NCI-H1105 (cell line): ENCODE measurements around the gene ALDH1A3.
A peak's percentile ranks its signal among the peaks of the same experiment; 100 is the strongest.

Source experiments
- DNase-seq: peaks from one replicate; lab custom pipeline; 2025; lab: John Stamatoyannopoulos, UW

The ALDH1A3 gene

DNA sequence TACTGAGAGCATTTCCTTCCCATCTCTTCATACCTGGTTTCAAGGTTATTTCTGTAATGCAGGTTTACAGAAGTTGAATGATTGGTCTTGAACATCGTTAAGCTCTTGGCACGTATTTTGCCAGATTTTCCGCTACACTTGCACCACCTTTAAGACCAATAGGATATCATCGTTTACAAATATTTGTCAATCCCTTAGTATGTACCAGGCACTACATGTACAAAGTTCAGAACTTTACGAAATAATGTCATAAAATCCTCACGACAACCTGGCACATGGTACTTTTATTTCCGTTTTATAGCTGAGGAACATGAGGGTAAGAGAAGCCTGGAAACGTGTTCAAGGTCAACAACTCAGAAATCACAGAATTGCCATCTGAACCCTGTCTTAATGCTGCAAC lies 45.8 kb downstream of the ALDH1A3 start:
- no peak for DNase-seq

- DNase-seq: no peak
Observed at GRCh38 chr15:100926258-100926657, 46.6 kb downstream of the ALDH1A3 start.

GRCh38 chr15:100926971-100927756 lies 47.5 kb downstream of the ALDH1A3 start:
- no peak for DNase-seq

DNA sequence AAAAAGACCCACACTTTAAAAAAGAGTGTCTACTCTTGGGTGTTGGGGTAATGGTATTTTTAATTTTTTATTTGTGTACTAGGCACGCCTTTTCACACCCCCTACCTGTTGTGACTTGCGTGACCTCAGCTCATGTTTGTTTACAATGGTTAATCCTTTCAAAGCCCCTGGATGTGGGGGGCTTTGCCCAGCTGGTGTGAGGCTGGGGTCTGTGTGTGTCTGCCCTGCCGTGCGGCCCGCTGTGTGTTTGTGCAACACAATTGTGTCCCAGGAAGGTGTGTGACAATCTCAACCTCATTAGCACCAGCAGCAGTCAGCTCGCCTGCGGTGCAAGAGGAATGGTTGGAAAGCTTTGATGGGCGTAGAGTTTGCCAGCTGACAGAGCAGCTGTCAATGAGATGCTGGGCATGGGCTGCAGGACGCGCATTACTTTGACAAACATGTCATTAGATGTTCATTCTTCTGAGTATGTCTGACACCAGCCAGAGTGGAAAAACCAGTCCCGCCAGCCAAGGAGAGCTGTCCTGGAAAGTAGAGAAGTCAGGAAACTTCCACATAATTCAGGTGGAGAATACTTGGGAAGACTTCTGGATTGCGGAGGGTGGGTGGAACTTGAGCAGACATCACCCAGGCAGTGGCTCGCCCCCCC lies 49.1 kb downstream of the ALDH1A3 start:
- DNase-seq: peak; percentile 51

- peak; percentile 40 for DNase-seq
Observed at GRCh38 chr15:100929641-100930042, 50.0 kb downstream of the ALDH1A3 start.

GRCh38 chr15:100930306-100930848 lies 50.7 kb downstream of the ALDH1A3 start:
- no peak for DNase-seq

- no peak for DNase-seq
Observed at GRCh38 chr15:100931143-100931890, 51.7 kb downstream of the ALDH1A3 start.

GRCh38 chr15:100932676-100933348 lies 53.2 kb downstream of the ALDH1A3 start:
- DNase-seq: no peak

DNA sequence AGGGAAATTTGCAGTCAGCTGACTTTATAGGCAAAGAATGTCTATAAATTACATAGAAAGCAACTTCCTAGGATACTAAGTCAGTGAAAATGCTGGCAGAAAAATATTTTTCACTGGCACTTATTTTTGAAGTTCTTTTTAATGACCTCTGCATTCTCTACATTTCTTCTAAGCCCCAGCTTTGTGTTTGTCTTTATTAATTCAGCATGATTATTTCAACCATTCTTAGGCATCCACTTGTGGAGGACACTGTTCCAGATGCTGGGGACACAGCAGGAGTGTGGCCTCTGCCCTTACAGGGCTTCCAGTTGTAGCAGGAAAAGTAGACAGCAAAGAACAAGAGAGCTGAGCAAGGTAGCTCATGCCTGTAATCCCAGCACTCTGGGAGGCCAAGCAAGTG lies 54.5 kb downstream of the ALDH1A3 start:
- no peak for DNase-seq

DNA sequence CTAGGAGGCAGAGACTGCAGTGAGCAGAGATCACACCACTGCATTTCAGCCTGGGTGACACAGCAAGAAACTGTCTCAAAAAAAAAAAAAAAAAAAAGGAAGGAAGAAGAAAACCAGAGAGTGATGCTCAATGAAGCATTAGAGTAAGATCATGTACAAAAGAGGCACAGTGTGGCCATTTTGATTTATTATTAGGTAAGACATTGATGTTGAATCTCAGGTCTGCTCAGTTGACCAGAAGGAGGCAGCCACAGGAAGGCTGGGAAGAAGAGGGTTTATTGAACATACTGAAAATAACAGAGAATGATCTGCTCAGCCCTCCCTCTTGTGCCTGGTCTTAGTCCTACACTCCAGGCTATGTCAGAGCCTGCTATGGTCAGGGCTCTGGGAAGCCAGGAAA lies 55.1 kb downstream of the ALDH1A3 start:
- DNase-seq: no peak

- DNase-seq: no peak
Observed at GRCh38 chr15:100937171-100937570, 57.5 kb downstream of the ALDH1A3 start.

GRCh38 chr15:100939791-100940190 lies 60.2 kb downstream of the ALDH1A3 start:
- no peak for DNase-seq

DNA sequence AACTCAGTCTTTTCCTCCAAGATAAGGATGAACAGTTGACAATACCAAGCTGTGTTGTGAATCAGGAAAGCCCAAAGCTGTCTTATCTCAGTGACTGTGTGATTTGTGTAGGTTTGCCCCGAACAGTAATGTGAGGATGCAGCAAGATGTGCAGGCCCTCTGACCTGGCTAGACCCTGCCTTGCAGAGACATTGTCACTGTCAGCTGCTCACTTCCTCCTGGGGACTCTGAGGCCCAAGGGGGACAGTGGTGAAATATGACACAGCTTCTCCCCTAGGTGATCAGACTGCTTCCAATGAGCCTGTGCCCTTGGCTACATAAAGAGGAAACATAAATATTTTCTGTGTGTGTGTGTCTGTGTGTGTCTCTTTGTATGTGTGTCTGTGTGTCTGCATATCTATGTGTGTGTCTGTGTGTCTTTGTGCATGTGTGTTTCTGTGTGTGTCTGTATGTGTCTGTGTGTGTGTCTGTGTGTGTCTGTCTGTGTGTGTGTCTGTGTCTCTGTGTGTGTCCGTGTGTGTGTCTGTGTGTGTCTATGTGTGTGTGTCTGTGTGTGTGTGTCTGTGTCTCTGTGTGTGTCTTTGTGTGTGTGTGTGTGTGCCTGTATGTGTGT lies 61.2 kb downstream of the ALDH1A3 start:
- DNase-seq: no peak

GRCh38 chr15:100941536-100941935 lies 61.9 kb downstream of the ALDH1A3 start:
- no peak for DNase-seq

- no peak for DNase-seq
Observed at GRCh38 chr15:100942656-100943425, 63.2 kb downstream of the ALDH1A3 start.

GRCh38 chr15:100944244-100944895 lies 64.7 kb downstream of the ALDH1A3 start:
- DNase-seq: no peak

DNA sequence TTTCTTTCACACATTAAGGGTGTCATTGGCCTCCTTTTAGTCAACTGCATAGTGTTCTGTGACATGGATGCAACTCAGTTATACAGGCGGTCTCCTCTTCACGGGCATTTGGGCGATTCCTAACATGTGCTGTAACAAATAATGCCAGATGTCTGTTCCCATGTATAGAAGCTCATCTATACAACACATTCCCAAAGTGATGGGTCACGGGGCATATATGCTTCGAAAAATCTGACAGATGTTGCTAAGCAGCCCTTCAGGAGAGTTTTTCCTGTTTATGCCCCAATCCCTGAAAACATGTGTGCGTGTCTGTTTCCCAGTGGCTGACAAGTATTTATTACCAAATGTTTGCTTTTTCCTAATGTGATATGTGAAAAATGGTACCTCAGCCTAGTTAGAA lies 65.4 kb downstream of the ALDH1A3 start:
- no peak for DNase-seq

- DNase-seq: no peak
Observed at GRCh38 chr15:100947760-100948429, 68.3 kb downstream of the ALDH1A3 start.

- no peak for DNase-seq
Observed at GRCh38 chr15:100948430-100948762, 68.8 kb downstream of the ALDH1A3 start.

GRCh38 chr15:100949691-100950090 lies 70.1 kb downstream of the ALDH1A3 start:
- DNase-seq: no peak
